Measurements from ENCODE around the gene PTH2R. TPM values are rescaled to one million over a fixed set of nuclear protein-coding genes. Genes with fewer than 3 reads are reported as not detected.

The PTH2R gene
- total and polyA plus RNA-seq, 2 of the 13 experiments (the other 11 are each of a cell fraction or from before 2014, with no cell fraction given), result 0.04 TPM; not detected in 1

- no peaks in the 10 kb centered on the region for H4K20me1 ChIP-seq (ENCODE audit: insufficient read depth, low read length)
- intact Hi-C loops (cut with micrococcal nuclease; ENCODE audit: unreplicated experiment) (no loop called here), in situ Hi-C loops (cut with HindIII; ENCODE audit: extremely low pct_ligation_motif_present, low pct_unique_long_range_greater_than_20kb) (no loop called here)
- no peaks in the 10 kb centered on the region for H3K36me3 ChIP-seq (replicated peaks in 1 of 2; ENCODE audit: control insufficient read depth in 1 of 2, insufficient read depth in 2 of 2, low read length in 2 of 2)
- H3K27me3 ChIP-seq (ENCODE audit: control insufficient read depth in 1 of 2, insufficient read depth in 2 of 2, low read length in 2 of 2), result no peaks in the 10 kb centered on the region
- H3K4me2 ChIP-seq (ENCODE audit: low read depth, low read length), result no peak overlapping the region
- FAIRE-seq, result no peak
- no peak overlapping the region for H3K4me3 ChIP-seq (replicated peaks in 1 of 3; ENCODE audit: insufficient read depth in 1 of 3, low read depth in 2 of 3, low read length in 3 of 3)
- H3K79me2 ChIP-seq (ENCODE audit: insufficient read depth, low read length), result no peaks in the 10 kb centered on the region
- ATAC-seq, result no peak
- TF ChIP-seq SCMH1 (CRISPR knock-in tag; IDR thresholded peaks at IDR 0.05; ENCODE audit: borderline replicate concordance) (no peak), E2F5 (CRISPR knock-in tag; conservative IDR thresholded peaks at IDR 0.05) (no peak), XRCC5 (optimal IDR thresholded peaks at IDR 0.05; ENCODE audit: low read length) (no peak), PHF20 (CRISPR knock-in tag; IDR thresholded peaks at IDR 0.05) (no peak), ZNF564 (CRISPR knock-in tag; IDR thresholded peaks at IDR 0.05) (no peak), PREB (CRISPR knock-in tag; IDR thresholded peaks at IDR 0.05) (no peak), ZNF446 (CRISPR knock-in tag; IDR thresholded peaks at IDR 0.05) (no peak), NFE2 (CRISPR knock-in tag; IDR thresholded peaks at IDR 0.05) (no peak), MTA1 (CRISPR knock-in tag; IDR thresholded peaks at IDR 0.05; ENCODE audit: borderline replicate concordance) (no peak), ZBTB44 (CRISPR knock-in tag; IDR thresholded peaks at IDR 0.05) (no peak), NFATC3 (CRISPR knock-in tag; IDR thresholded peaks at IDR 0.05) (no peak), NR2F6 (IDR thresholded peaks at IDR 0.05) (no peak), NR2F6 (CRISPR knock-in tag; IDR thresholded peaks at IDR 0.05) (no peak), TSC22D2 (CRISPR knock-in tag; IDR thresholded peaks at IDR 0.05; ENCODE audit: borderline replicate concordance) (no peak), SRY (CRISPR knock-in tag; IDR thresholded peaks at IDR 0.05) (no peak), ZBTB25 (CRISPR knock-in tag; IDR thresholded peaks at IDR 0.05) (no peak), ZNF740 (CRISPR knock-in tag; IDR thresholded peaks at IDR 0.05) (no peak), TEAD3 (CRISPR knock-in tag; optimal IDR thresholded peaks at IDR 0.05; ENCODE audit: borderline replicate concordance) (no peak)
- H3K27ac ChIP-seq (ENCODE audit: extremely low read length, insufficient read depth, low read length), result no peak overlapping the region
- peaks cover 3% of the 10 kb centered on the region; the same call in 1 of the 2 replicates for H3K9me3 ChIP-seq (ENCODE audit: low read length)
- H3K4me1 ChIP-seq (ENCODE audit: insufficient read depth, low read length), result no peaks in the 10 kb centered on the region
- POLR2A ChIA-PET, result no interaction called here
- no peak overlapping the region for H2AFZ ChIP-seq (ENCODE audit: low read length)
- BruUV-seq (replicated peaks), result no TSS peak
- CTCF ChIA-PET (ENCODE audit: low intra/inter-chr PET ratio, low total read pairs), result no interaction called here
- no peak for DNase-seq (ENCODE audit: low spot score)
- no peak overlapping the region for H3K9ac ChIP-seq (ENCODE audit: insufficient read depth, low read depth, low read length)
Measured at GRCh38 chr2:208509586-208509985, 103.0 kb downstream of the PTH2R start.

Data from HepG2 (cell line).